Psoas muscle (tissue), 8 donors: ENCODE results near the gene SYDE2. TPM values are rescaled to one million over a fixed set of nuclear protein-coding genes. Genes with fewer than 3 reads are reported as not detected.
A peak's percentile ranks its signal among the peaks of the same experiment; 100 is the strongest.
"Not testable (repeated sequence)": the region's sequence is repeated elsewhere in the genome, so short reads cannot be mapped to it uniquely, and the experiment has no call there.

Source experiments
- ATAC-seq, 4 donors: fragments of 200-7000 bp; cut with Tn5 transposase; one replicate each; pipeline ENCODE4 v1.9.1; 2020; ENCODE audit warnings: moderate library complexity in 3 of 4, mild to moderate bottlenecking in 2 of 4
- DNase-seq, 2 donors: peaks; one replicate each; pipeline ENCODE4 v3.0.0-alpha.2; 2020
- H3K27ac ChIP-seq: fragments of 200-600 bp; one replicate; pipeline ENCODE4 v1.8.0; 2022
- H3K27me3 ChIP-seq, 3 donors: fragments of 200-600 bp in 1 of 3; one replicate each; pipeline versions ENCODE4 v1.6.1 to v1.8.0; 2013 to 2022; ENCODE audit warnings: low read length in 2 of 3, mild to moderate bottlenecking in 2 of 3, moderate library complexity in 1 of 3; ENCODE audit not compliant: insufficient read depth in 3 of 3
- H3K36me3 ChIP-seq, 2 donors: fragments of 200-600 bp in 1 of 2; one replicate each; pipeline versions ENCODE4 v1.6.1 to v1.8.0; 2013 to 2022; ENCODE audit warnings: low read depth in 1 of 2, mild to moderate bottlenecking in 1 of 2, moderate library complexity in 1 of 2; ENCODE audit not compliant: insufficient read depth in 1 of 2
- H3K4me1 ChIP-seq: fragments of 200-600 bp; one replicate; pipeline ENCODE4 v1.8.0; 2022
- H3K4me3 ChIP-seq: fragments of 200-600 bp; one replicate; pipeline ENCODE4 v1.8.0; 2022; ENCODE audit warnings: mild to moderate bottlenecking
- H3K9me3 ChIP-seq: fragments of 200-600 bp; one replicate; pipeline ENCODE4 v1.8.0; 2022
- WGBS, 3 donors: extraction: QIAGEN DNeasy Blood & Tissue Kit; methylation state at CpG; one replicate each; pipeline versions ENCODE4 v1.1.6 to v1.1.7; 2013; 5-methylcytosine and 5-hydroxymethylcytosine counted together
- intact Hi-C, 2 donors: fragments of 100-400 bp; cut with DNase I; formaldehyde crosslinking; loops; one replicate each; pipeline versions ENCODE4 v1.11.0 to v1.14.2; 2022
- polyA plus RNA-seq, 3 donors: library from polyadenylated mRNA; stranded (reverse); fragments of 200-250 nt; gene quantifications; one replicate each; pipeline ENCODE4 v1.2.3, GENCODE V29; 2013
- total RNA-seq, 4 donors: library from RNA; stranded (reverse); fragmentation: NEBNext Ultra II Directional in 2 of 4; extraction: Animal tissue kit (Norgen Biotek cat#: 25700) in 2 of 4; gene quantifications; one replicate each; pipeline versions ENCODE4 v1.2.1 to v1.2.4, GENCODE V29; 2021 to 2023
- TF ChIP-seq, protein P1 (sequence below): fragments of 200-600 bp; IDR thresholded peaks from one replicate; pipeline ENCODE4 v1.8.0; 2022; ENCODE audit warnings: antibody characterized with exemption
- donor health status: healthy with polysubstance abuse.
- donor health status: DM: no; HTN: no; CAD: no; lungs with moderate emphysema.
- donor health status: Bipolar disorder and iron deficiency.
- donor health status: healthy.
- donor health status: DM: yes; HTN: yes; CAD: no.
- donor health status: DM: no; HTN: no; CAD: no.
- donor health status: DM: no; HTN: no; CAD: no.
- donor health status: DM: yes; HTN: yes; CAD: no.

SYDE2 gene
- total and polyA plus RNA-seq, 7 donors = 0.30 to 5.9 (median 3.9) TPM

DNA sequence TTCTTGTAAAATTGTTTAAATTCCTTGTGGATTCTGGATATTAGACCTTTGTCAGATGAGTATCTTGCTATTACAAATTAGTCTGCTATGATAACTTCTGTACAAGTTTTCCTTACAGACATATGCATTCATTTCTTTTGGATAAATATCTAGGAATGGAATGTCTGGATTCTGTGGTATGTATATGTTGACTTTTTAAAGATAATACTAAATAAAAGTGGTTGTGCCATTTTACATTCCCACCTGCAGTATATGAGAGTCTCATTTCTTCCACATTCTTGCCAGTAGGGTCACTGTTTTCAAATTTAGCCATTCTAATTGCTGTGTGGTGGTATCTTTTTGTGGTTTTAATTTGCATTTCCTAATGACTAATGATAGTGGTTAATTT is 53.9 kb downstream of the SYDE2 start:
- H3K27me3 ChIP-seq = no peaks in the 10 kb centered on the region
- H3K36me3 ChIP-seq = no peaks in the 10 kb centered on the region
- DNase-seq = no peak
- TF ChIP-seq, protein P1, sequence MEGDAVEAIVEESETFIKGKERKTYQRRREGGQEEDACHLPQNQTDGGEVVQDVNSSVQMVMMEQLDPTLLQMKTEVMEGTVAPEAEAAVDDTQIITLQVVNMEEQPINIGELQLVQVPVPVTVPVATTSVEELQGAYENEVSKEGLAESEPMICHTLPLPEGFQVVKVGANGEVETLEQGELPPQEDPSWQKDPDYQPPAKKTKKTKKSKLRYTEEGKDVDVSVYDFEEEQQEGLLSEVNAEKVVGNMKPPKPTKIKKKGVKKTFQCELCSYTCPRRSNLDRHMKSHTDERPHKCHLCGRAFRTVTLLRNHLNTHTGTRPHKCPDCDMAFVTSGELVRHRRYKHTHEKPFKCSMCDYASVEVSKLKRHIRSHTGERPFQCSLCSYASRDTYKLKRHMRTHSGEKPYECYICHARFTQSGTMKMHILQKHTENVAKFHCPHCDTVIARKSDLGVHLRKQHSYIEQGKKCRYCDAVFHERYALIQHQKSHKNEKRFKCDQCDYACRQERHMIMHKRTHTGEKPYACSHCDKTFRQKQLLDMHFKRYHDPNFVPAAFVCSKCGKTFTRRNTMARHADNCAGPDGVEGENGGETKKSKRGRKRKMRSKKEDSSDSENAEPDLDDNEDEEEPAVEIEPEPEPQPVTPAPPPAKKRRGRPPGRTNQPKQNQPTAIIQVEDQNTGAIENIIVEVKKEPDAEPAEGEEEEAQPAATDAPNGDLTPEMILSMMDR = no peak
- no peaks in the 10 kb centered on the region for H3K9me3 ChIP-seq
- no peak overlapping the region for H3K27ac ChIP-seq
- H3K4me1 ChIP-seq = peaks cover 11% of the 10 kb centered on the region
- no peak for ATAC-seq
- no peak overlapping the region for H3K4me3 ChIP-seq
- intact Hi-C loops = no loop called here

DNA sequence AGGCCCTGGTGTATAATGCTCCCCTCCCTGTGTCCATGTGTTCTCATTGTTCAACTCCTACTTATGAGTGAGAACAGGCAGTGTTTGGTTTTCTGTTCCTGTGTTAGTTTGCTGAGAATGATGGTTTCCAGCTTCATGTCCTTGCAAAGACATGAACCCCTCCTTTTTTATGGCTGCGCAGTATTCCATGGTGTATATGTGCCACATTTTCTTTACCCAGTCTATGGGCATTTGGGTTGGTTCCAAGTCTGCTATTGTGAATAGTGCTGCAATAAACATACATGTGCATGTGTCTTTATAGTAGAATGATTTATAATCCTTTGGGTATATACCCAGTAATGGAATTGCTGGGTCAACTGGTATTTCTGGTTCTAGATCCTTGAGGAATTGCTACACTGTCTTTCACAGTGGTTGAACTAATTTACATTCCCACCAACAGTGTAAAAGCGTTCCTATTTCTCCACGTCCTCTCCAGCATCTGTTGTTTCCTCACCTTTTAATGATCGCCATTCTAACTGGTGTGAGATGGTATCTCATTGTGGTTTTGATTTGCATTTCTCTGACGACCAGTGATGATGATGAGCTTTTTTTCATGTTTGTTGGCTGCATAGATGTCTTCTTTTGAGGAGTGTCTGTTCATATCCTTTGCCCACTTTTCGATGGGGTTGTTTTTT is 54.4 kb downstream of the SYDE2 start:
- H3K36me3 ChIP-seq, ATAC-seq, H3K27me3 ChIP-seq, H3K9me3 ChIP-seq, H3K27ac ChIP-seq, H3K4me3 ChIP-seq, intact Hi-C loops, DNase-seq: not testable (repeated sequence)
- 83 to 91% (median 85%) methylated on average over 6 of the region's 6 CpGs for WGBS, 3 donors
- peaks cover 11% of the 10 kb centered on the region for H3K4me1 ChIP-seq

DNA sequence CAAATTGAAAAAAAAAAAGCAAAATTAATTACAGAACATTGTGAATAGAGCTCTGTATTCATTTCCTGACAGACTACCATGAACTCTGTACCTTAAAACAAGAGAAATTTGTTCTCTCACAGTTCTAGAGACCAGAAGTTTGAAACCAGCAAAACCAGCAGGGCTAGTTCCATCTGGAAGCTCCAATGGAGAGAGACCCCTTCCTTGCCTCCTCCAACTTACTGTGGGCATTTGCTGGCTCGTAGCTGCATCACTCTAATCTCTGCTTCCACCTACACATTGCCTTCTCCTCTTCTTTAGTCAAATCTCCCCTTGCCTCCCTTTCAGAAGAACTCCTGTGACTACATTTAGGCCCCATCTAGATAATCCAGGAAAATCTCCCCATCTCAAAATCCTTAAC is 56.5 kb downstream of the SYDE2 start:
- Histone ChIP-seq H3K4me1 (peaks cover 4% of the 10 kb centered on the region), H3K4me3 (no peak overlapping the region), H3K27me3 (no peaks in the 10 kb centered on the region), H3K9me3 (no peaks in the 10 kb centered on the region), H3K36me3 (no peaks in the 10 kb centered on the region), H3K27ac (no peak overlapping the region)
- WGBS, 3 donors = 59 to 73% (median 72%) methylated on average over 1 of the region's 1 CpG
- TF ChIP-seq, protein P1 = no peak
- ATAC-seq (no peak), DNase-seq (no peak)
- intact Hi-C loops = no loop called here

DNA sequence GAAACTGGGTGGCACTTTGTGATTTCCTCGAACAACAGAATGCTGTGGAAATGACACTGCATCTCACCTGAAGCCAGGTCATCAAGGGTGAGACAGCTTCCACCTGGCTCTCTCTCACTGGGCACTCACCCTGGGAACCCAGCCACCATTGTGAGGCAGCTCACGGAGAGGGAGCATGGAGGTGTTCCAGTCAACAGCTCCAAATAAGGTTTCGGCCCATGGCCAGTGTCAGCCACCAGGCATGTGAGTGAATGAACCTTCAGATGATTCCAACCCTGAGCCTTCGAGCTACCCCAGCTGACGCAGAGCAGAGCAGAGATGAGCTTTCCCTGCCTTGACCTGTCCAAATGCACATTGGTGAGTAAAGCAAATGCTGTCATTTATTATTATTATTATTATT is 58.1 kb downstream of the SYDE2 start:
- H3K4me3 ChIP-seq = no peak overlapping the region
- DNase-seq (no peak), ATAC-seq (peak; percentile 67 to 81 (median 72))
- 46 to 49% (median 47%) methylated on average over 5 of the region's 5 CpGs for WGBS, 3 donors
- no peak overlapping the region for H3K27ac ChIP-seq
- intact Hi-C loops = no loop called here
- no peaks in the 10 kb centered on the region for H3K9me3 ChIP-seq
- TF ChIP-seq, protein P1 = no peak
- no peaks in the 10 kb centered on the region for H3K36me3 ChIP-seq
- H3K4me1 ChIP-seq = no peaks in the 10 kb centered on the region
- H3K27me3 ChIP-seq = peaks cover 0 to under 1% (median 0%) of the 10 kb centered on the region in 3 donors

DNA sequence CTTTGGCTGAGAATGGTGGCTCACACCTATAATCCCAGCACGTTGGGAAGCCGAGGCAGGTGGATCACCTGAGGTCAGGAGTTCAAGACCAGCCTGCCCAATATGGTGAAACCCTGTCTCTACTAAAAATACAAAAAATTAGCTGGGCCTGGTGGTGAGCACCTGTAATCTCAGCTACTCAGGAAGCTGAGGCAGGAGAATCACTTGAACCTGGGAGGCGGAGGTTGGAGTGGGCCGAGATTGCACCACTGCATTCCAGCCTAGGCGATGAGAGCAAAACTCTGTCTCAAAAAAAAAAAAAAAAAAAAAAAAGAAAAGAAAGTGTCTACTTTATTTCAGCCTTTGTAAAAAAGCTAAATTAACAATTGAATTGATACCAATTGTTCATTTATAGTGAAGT is 62.4 kb downstream of the SYDE2 start:
- ATAC-seq, H3K4me3 ChIP-seq, H3K27me3 ChIP-seq, H3K4me1 ChIP-seq, intact Hi-C loops, DNase-seq, H3K27ac ChIP-seq, H3K9me3 ChIP-seq, H3K36me3 ChIP-seq: not testable (repeated sequence)
- WGBS, 3 donors = 89 to 94% (median 92%) methylated on average over 5 of the region's 5 CpGs

DNA sequence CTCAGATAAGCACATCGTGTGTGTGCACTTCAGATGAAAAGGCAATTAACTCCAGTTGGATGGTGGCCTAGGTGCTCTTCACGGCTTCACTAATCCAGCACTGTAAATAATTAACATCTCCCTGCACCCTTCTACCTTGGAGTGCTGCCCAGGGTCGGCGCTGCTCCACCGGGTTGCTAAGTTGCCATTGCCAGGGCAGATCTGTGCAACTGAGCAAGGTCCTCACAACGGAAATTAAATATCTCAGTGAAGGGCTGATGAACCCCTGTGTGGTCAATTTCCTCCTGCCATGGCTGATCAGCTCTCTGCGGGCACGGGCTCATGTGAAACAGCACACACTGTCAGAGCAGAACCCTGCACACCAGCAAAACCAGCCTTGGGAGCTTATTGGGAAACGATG is 63.2 kb downstream of the SYDE2 start:
- Histone ChIP-seq H3K27ac (no peak overlapping the region), H3K4me1 (no peaks in the 10 kb centered on the region), H3K4me3 (no peak overlapping the region), H3K27me3 (peaks cover 0 to 3% (median 0%) of the 10 kb centered on the region in 3 donors), H3K36me3 (no peaks in the 10 kb centered on the region), H3K9me3 (no peaks in the 10 kb centered on the region)
- 35 to 51% (median 37%) methylated on average over 9 of the region's 9 CpGs for WGBS, 3 donors
- DNase-seq (no peak), ATAC-seq (no peak)
- TF ChIP-seq, protein P1 = no peak
- intact Hi-C loops = no loop called here
